ENCODE results near the gene IGSF6.
"Not testable (repeated sequence)": the region's sequence is repeated elsewhere in the genome, so short reads cannot be mapped to it uniquely, and the experiment has no call there.

The IGSF6 gene, protein sequence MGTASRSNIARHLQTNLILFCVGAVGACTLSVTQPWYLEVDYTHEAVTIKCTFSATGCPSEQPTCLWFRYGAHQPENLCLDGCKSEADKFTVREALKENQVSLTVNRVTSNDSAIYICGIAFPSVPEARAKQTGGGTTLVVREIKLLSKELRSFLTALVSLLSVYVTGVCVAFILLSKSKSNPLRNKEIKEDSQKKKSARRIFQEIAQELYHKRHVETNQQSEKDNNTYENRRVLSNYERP

DNA sequence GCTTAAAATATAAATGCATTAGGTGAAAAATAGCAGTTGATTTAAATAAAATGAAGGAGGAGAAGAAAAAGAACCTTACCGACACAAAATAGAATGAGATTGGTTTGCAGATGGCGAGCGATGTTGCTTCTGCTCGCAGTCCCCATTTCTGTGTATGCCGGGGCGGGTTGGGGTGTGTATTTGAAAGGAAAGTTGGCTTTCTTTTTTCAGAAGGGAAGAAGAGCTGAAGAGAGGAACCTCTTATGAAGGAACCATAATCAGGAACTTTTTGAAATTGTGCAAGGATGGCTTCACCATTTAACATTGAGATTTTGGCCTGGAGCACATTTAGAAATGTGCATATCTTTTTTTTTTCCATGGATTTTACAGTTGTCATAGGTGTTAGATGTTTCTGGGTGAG, at the start of gene IGSF6:
TSS of gene IGSF6 (minus strand) at position 156 of the 400 bp plus-strand sequence. CDS start at position 146, 10 bp downstream.
- DNase-seq (ENCODE audit: extremely low spot score) = no peak
- POLR2A ChIA-PET = no interaction called here
- CTCF ChIA-PET = interaction anchor here (0.6 kb wide), 1 partner anchor 72 kb away, joined by 3 read pairs; no protein-coding TSS in a partner anchor
- no peak for TF ChIP-seq L3MBTL2 (conservative IDR thresholded peaks at IDR 0.05)
- TF ChIP-seq FOXA1 (IDR thresholded peaks at IDR 0.05) = no peak
- no peak for TF ChIP-seq SP1 (IDR thresholded peaks at IDR 0.05)
- no peak for TF ChIP-seq NFRKB (IDR thresholded peaks at IDR 0.05)
- TF ChIP-seq, protein P1, sequence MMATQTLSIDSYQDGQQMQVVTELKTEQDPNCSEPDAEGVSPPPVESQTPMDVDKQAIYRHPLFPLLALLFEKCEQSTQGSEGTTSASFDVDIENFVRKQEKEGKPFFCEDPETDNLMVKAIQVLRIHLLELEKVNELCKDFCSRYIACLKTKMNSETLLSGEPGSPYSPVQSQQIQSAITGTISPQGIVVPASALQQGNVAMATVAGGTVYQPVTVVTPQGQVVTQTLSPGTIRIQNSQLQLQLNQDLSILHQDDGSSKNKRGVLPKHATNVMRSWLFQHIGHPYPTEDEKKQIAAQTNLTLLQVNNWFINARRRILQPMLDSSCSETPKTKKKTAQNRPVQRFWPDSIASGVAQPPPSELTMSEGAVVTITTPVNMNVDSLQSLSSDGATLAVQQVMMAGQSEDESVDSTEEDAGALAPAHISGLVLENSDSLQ (IDR thresholded peaks at IDR 0.05) = no peak
- no peak for TF ChIP-seq HDGF (IDR thresholded peaks at IDR 0.05; ENCODE audit: borderline replicate concordance)
- no peak for TF ChIP-seq FOXK2 (IDR thresholded peaks at IDR 0.05)
- no peak for TF ChIP-seq TARDBP (IDR thresholded peaks at IDR 0.05)
- TF ChIP-seq BHLHE40 (IDR thresholded peaks at IDR 0.05; ENCODE audit: borderline replicate concordance) = no peak
- no peak for TF ChIP-seq ELF4 (IDR thresholded peaks at IDR 0.05)
- no peak for TF ChIP-seq LEF1 (IDR thresholded peaks at IDR 0.05; ENCODE audit: borderline replicate concordance)
- no peak for TF ChIP-seq CTBP1 (IDR thresholded peaks at IDR 0.05; ENCODE audit: borderline replicate concordance)
- TF ChIP-seq SUZ12 (IDR thresholded peaks at IDR 0.05) = no peak

DNA sequence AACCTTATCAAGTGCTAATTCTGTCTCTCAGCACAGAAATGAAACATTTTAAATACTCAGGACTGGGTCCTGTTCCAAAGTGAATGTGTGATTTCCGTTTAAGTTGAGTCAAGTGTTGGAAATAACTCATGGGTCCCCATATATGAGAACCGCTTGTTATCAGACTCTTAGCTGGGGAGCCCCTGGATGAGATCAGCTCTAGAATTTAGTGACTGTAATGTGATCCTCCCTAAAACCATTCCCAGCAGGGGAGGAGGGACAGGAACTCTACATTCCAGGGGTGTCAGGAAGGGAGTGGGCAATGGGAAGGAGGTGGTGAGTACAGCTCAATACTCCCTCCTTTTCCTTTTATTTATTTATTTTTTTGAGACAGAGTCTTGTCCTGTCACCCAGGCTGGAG, 48.9 kb upstream of the IGSF6 start:
- no peak for DNase-seq (ENCODE audit: extremely low spot score)
- POLR2A ChIA-PET = no interaction called here
- CTCF ChIA-PET = interaction anchor here (0.5 kb wide), 1 partner anchor 44 kb away, joined by 3 read pairs; no protein-coding TSS in a partner anchor
- TF ChIP-seq BHLHE40 (IDR thresholded peaks at IDR 0.05; ENCODE audit: borderline replicate concordance) (no peak), FOXM1 (IDR thresholded peaks at IDR 0.05; ENCODE audit: borderline replicate concordance) (no peak), SP1 (IDR thresholded peaks at IDR 0.05) (no peak), TARDBP (IDR thresholded peaks at IDR 0.05) (no peak), ARNT (IDR thresholded peaks at IDR 0.05) (no peak), SUZ12 (IDR thresholded peaks at IDR 0.05) (no peak), FOXA1 (IDR thresholded peaks at IDR 0.05) (no peak), HDGF (IDR thresholded peaks at IDR 0.05; ENCODE audit: borderline replicate concordance) (no peak), ZNF384 (IDR thresholded peaks at IDR 0.05) (no peak)

DNA sequence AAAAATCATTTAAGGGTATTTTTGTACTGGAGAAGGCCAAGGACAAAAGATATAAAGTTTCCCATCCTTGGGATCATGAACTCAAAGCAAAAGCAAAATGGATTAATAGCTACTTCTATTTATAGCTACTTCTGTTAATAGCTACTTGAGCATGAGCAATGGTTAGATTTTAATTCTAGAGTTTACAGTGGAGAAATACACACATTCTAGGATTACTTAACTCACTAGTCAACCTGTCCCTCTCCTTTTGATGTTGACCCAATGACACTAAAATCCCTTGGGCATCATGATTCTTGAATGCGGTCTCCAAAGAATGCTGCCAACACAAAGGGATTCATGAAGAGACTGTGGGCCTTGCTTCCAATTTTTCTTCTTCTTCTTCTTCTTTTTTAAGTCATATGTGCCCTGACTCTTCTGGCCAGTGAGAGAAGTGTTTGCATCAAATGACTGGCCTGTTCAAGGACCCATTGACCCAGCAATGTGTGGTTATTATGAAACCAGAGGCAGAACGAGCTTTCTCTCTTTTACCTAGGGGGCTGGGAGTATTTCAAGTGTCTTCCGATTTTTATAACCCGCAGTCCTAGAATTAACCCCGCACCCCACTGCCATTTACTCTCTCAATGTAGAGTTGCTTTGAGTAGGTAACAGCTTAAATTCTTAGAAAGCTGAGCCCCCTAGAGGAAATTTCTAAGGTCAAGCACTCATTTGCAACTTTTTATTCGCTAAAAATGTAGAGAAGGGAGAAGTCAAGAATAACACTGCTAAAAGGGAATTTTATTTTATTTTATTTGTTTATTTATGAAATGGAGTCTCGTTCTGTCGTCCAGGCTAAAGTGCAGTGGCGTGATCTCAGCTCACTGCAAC, 46.0 kb upstream of the IGSF6 start:
- ChIA-PET POLR2A (no interaction called here), CTCF (no interaction called here)
- TF ChIP-seq ARNT (IDR thresholded peaks at IDR 0.05) = no peak
- TF ChIP-seq CTBP1 (IDR thresholded peaks at IDR 0.05; ENCODE audit: borderline replicate concordance) = no peak
- no peak for TF ChIP-seq L3MBTL2 (conservative IDR thresholded peaks at IDR 0.05)
- DNase-seq (ENCODE audit: extremely low spot score) = no peak

DNA sequence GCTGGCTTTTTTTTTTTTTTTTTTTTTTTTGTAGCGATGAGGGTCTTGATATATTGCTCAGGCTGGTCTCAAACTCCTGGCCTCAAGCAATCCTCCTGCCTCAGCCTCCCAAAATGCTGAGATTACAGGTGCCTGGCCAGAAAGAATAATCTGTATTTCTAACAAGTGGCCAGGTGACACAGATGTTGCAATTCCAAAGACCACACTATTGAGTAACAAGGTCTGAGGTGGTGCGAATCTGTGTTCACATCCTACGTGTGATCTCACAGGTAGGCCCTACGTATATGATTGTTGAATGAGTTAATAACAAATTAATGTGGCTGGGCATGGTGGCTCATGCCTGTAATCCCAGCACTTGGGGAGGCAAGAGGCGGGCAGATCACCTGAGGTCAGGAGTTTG, 44.6 kb upstream of the IGSF6 start:
- no peak for DNase-seq (ENCODE audit: extremely low spot score)
- POLR2A ChIA-PET = no interaction called here
- CTCF ChIA-PET = no interaction called here
- TF ChIP-seq TARDBP (IDR thresholded peaks at IDR 0.05) (no peak), NFRKB (IDR thresholded peaks at IDR 0.05) (no peak), HDGF (IDR thresholded peaks at IDR 0.05; ENCODE audit: borderline replicate concordance) (no peak), L3MBTL2 (conservative IDR thresholded peaks at IDR 0.05) (no peak), SUZ12 (IDR thresholded peaks at IDR 0.05) (no peak), BHLHE40 (IDR thresholded peaks at IDR 0.05; ENCODE audit: borderline replicate concordance) (no peak), ZNF384 (IDR thresholded peaks at IDR 0.05) (no peak)
- TF ChIP-seq, protein P1 (IDR thresholded peaks at IDR 0.05) = no peak

DNA sequence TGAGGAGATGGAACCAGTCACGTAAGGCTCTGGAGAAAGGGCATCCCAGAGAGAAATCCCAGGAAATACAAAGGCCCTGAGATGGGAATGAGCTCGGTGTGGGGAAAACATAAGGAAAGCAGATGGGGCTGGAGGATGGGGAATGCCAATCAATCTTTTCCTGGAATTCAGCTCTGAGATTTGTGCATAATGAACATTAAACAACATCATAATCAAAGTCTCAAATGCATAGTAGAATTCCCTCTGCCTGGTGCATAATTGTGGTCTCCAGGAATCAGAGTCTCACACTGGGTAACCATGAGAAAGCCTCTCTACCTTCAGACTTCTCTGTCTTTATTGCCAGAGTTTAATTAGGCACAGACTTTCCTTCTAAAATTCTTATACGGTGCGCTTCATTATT, 42.2 kb upstream of the IGSF6 start:
- ChIA-PET CTCF (interaction anchor here (2.3 kb wide), 1 partner anchor 10 kb away, joined by 6 read pairs; no protein-coding TSS in a partner anchor), POLR2A (no interaction called here)
- DNase-seq (ENCODE audit: extremely low spot score) = no peak
- TF ChIP-seq BHLHE40 (IDR thresholded peaks at IDR 0.05; ENCODE audit: borderline replicate concordance) (no peak), ELF4 (IDR thresholded peaks at IDR 0.05) (no peak)

DNA sequence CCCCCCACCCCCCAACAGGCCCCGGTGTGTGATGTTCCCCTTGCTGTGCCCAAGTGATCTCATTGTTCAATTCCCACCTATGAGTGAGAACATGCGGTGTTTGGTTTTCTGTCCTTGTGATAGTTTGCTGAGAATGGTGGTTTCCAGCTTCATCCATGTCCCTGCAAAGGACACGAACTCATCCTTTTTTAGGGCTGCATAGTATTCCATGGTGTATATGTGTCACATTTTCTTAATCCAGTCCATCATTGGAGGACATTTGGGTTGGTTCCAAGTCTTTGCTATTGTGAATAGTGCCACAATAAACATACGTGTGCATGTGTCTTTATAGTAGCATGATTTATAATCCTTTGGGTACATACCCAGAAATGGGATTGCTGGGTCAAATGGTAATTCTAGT, 38.6 kb upstream of the IGSF6 start:
- CTCF ChIA-PET; DNase-seq (ENCODE audit: extremely low spot score): not testable (repeated sequence)

DNA sequence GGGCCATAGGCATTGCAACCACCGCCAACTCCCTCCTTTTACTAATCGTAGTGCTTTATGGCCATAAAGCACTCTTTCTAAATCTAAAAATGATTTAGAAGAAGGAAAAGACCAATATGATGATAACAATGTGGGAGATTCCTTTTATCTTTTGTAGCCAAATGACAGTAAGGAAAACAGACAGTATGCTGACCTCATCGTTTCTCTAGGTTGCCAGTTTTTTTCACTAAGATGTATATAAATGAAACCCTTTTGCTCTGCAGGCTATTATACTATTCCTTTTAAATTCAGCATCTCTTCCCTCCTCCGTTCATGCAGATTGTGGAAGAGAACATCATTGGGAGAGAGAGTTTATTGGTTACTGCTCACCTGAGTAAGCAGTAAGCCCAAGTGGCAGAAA, 36.7 kb upstream of the IGSF6 start:
- CTCF ChIA-PET = no interaction called here
- DNase-seq (ENCODE audit: extremely low spot score) = no peak
- POLR2A ChIA-PET = no interaction called here
- TF ChIP-seq HDGF (IDR thresholded peaks at IDR 0.05; ENCODE audit: borderline replicate concordance) (no peak), FOXK2 (IDR thresholded peaks at IDR 0.05) (no peak), FOXM1 (IDR thresholded peaks at IDR 0.05; ENCODE audit: borderline replicate concordance) (no peak), ARNT (IDR thresholded peaks at IDR 0.05) (no peak), TARDBP (IDR thresholded peaks at IDR 0.05) (no peak), ZNF384 (IDR thresholded peaks at IDR 0.05) (no peak), SP1 (IDR thresholded peaks at IDR 0.05) (no peak), L3MBTL2 (conservative IDR thresholded peaks at IDR 0.05) (no peak), BHLHE40 (IDR thresholded peaks at IDR 0.05; ENCODE audit: borderline replicate concordance) (no peak), LEF1 (IDR thresholded peaks at IDR 0.05; ENCODE audit: borderline replicate concordance) (no peak), ELF4 (IDR thresholded peaks at IDR 0.05) (no peak), CTBP1 (IDR thresholded peaks at IDR 0.05; ENCODE audit: borderline replicate concordance) (no peak), NFRKB (IDR thresholded peaks at IDR 0.05) (no peak), SUZ12 (IDR thresholded peaks at IDR 0.05) (no peak), FOXA1 (IDR thresholded peaks at IDR 0.05) (no peak)
- TF ChIP-seq, protein P1 (IDR thresholded peaks at IDR 0.05) = no peak

More for the DNA sequence above, 38.6 kb upstream of the IGSF6 start:
- POLR2A ChIA-PET = not testable (repeated sequence)

Measured in HEK293T (cell line).